HCT116 (cell line): ENCODE results near the gene RASGEF1C.

ENCODE experiments used
- CTCF ChIP-seq, 3 experiments: fragments of 200-600 bp in 1 of 3; sonication (generic) in 1 of 3; IDR thresholded peaks in 2 of 3; conservative IDR thresholded peaks in 1 of 3; 2 replicates each; pipeline ENCODE4 v1.5.1; 2012 to 2017; ENCODE audit warnings: low read depth in 2 of 3, low read length in 2 of 3, antibody characterized with exemption in 1 of 3, borderline replicate concordance in 1 of 3, control low read depth in 1 of 3, mild to moderate bottlenecking in 1 of 3, mixed read lengths in 1 of 3, mixed run types in 1 of 3, moderate library complexity in 1 of 3; ENCODE audit not compliant: insufficient read depth in 1 of 3
- MAX ChIP-seq: IDR thresholded peaks from 2 replicates; pipeline ENCODE4 v1.6.1; 2012
- POLR2A ChIP-seq: IDR thresholded peaks from 2 replicates; pipeline ENCODE4 v1.7.0; 2011; ENCODE audit warnings: borderline replicate concordance; ENCODE audit not compliant: insufficient read depth, insufficient read length; ENCODE audit errors: extremely low read depth
- POLR2AphosphoS5 ChIP-seq: IDR thresholded peaks from 2 replicates; pipeline ENCODE4 v1.6.1; 2011; ENCODE audit warnings: mild to moderate bottlenecking, low read depth, low read length, moderate library complexity
- YY1 ChIP-seq: IDR thresholded peaks from 2 replicates; pipeline ENCODE4 v1.6.1; 2011; ENCODE audit warnings: low read length, low read depth, moderate library complexity, mild to moderate bottlenecking; ENCODE audit not compliant: insufficient replicate concordance; ENCODE audit errors: extremely low read depth
- ZBTB33 ChIP-seq: IDR thresholded peaks from 2 replicates; pipeline ENCODE4 v1.6.1; 2011; ENCODE audit warnings: mild to moderate bottlenecking, low read length, moderate library complexity; ENCODE audit not compliant: insufficient replicate concordance; ENCODE audit errors: extremely low read depth
- ZFX ChIP-seq: fragments of 450-650 bp; IDR thresholded peaks from 2 replicates; pipeline ENCODE4 v1.6.1; 2017
- ZNF274 ChIP-seq: fragments of 200-500 bp; sonication (Bioruptor generic); IDR thresholded peaks from 2 replicates; pipeline ENCODE4 v1.6.1; 2014; ENCODE audit warnings: mild to moderate bottlenecking, low read depth, low read length, inconsistent platforms

GRCh38 chr5:180178531-180179441 is 30.2 kb downstream of the RASGEF1C start:
- no peak for TF ChIP-seq CTCF (IDR thresholded peaks at IDR 0.05 in 2 of 3, conservative IDR thresholded peaks at IDR 0.05 in 1 of 3; ENCODE audit: borderline replicate concordance in 1 of 3, insufficient read depth in 1 of 3, low read depth in 2 of 3, low read length in 2 of 3)
- TF ChIP-seq POLR2A, result no peak
- TF ChIP-seq ZNF274, result no peak
- TF ChIP-seq ZFX, result no peak
- TF ChIP-seq YY1, result no peak
- no peak for TF ChIP-seq MAX
- TF ChIP-seq POLR2AphosphoS5, result no peak
- no peak for TF ChIP-seq ZBTB33
